ENCODE data around the gene ANKRD23. TPM values are rescaled to one million over a fixed set of nuclear protein-coding genes. Genes with fewer than 3 reads are reported as not detected.

The ANKRD23 gene
- total and polyA plus RNA-seq, 2 of the 13 experiments (the other 11 are each of a cell fraction or from before 2014, with no cell fraction given): 1.5 to 1.6 TPM

GRCh38 chr2:96857667-96858372, 14.0 kb upstream of the ANKRD23 start, which contains the start of gene ANKRD39 (continued):
- TF ChIP-seq, protein P1, sequence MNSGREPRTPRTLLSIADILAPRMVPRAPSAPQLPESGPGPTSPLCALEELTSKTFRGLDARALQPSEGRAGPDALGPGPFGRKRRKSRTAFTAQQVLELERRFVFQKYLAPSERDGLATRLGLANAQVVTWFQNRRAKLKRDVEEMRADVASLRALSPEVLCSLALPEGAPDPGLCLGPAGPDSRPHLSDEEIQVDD (CRISPR knock-in tag; IDR thresholded peaks at IDR 0.05; ENCODE audit: borderline replicate concordance): no peak
- TF ChIP-seq, protein P2, sequence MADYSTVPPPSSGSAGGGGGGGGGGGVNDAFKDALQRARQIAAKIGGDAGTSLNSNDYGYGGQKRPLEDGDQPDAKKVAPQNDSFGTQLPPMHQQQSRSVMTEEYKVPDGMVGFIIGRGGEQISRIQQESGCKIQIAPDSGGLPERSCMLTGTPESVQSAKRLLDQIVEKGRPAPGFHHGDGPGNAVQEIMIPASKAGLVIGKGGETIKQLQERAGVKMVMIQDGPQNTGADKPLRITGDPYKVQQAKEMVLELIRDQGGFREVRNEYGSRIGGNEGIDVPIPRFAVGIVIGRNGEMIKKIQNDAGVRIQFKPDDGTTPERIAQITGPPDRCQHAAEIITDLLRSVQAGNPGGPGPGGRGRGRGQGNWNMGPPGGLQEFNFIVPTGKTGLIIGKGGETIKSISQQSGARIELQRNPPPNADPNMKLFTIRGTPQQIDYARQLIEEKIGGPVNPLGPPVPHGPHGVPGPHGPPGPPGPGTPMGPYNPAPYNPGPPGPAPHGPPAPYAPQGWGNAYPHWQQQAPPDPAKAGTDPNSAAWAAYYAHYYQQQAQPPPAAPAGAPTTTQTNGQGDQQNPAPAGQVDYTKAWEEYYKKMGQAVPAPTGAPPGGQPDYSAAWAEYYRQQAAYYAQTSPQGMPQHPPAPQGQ (CRISPR knock-in tag; IDR thresholded peaks at IDR 0.05; ENCODE audit: borderline replicate concordance): no peak
- peak; percentile 49 for TF ChIP-seq RXRB (CRISPR knock-in tag; IDR thresholded peaks at IDR 0.05; ENCODE audit: borderline replicate concordance)
- peak; percentile 73 for TF ChIP-seq JUN (CRISPR knock-in tag; IDR thresholded peaks at IDR 0.05)
- TF ChIP-seq CEBPZ (IDR thresholded peaks at IDR 0.05; ENCODE audit: low read length): peak; percentile 52; the same call in 1 of the 2 replicates
- TF ChIP-seq RELA (CRISPR knock-in tag; IDR thresholded peaks at IDR 0.05): peak; percentile 91
- TF ChIP-seq HMGA1 (CRISPR knock-in tag; conservative IDR thresholded peaks at IDR 0.05): no peak
- peak; percentile 66; the same call in 1 of the 2 replicates for TF ChIP-seq ZBTB26 (CRISPR knock-in tag; IDR thresholded peaks at IDR 0.05; ENCODE audit: borderline replicate concordance)
- no peak for TF ChIP-seq MBD4 (IDR thresholded peaks at IDR 0.05; ENCODE audit: borderline replicate concordance, low read length)
- TF ChIP-seq ZBTB42 (CRISPR knock-in tag; IDR thresholded peaks at IDR 0.05): no peak; the same call in 1 of the 2 replicates
- TF ChIP-seq, protein P3, sequence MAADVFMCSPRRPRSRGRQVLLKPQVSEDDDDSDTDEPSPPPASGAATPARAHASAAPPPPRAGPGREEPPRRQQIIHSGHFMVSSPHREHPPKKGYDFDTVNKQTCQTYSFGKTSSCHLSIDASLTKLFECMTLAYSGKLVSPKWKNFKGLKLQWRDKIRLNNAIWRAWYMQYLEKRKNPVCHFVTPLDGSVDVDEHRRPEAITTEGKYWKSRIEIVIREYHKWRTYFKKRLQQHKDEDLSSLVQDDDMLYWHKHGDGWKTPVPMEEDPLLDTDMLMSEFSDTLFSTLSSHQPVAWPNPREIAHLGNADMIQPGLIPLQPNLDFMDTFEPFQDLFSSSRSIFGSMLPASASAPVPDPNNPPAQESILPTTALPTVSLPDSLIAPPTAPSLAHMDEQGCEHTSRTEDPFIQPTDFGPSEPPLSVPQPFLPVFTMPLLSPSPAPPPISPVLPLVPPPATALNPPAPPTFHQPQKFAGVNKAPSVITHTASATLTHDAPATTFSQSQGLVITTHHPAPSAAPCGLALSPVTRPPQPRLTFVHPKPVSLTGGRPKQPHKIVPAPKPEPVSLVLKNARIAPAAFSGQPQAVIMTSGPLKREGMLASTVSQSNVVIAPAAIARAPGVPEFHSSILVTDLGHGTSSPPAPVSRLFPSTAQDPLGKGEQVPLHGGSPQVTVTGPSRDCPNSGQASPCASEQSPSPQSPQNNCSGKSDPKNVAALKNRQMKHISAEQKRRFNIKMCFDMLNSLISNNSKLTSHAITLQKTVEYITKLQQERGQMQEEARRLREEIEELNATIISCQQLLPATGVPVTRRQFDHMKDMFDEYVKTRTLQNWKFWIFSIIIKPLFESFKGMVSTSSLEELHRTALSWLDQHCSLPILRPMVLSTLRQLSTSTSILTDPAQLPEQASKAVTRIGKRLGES (CRISPR knock-in tag; IDR thresholded peaks at IDR 0.05; ENCODE audit: borderline replicate concordance): no peak
- TF ChIP-seq ZNF343 (CRISPR knock-in tag; IDR thresholded peaks at IDR 0.05): peak; percentile 81; the same call in 1 of the 2 replicates
- peak; percentile 93; the same call in 1 of the 2 replicates for TF ChIP-seq GLI4 (CRISPR knock-in tag; IDR thresholded peaks at IDR 0.05; ENCODE audit: borderline replicate concordance)
- TF ChIP-seq MNT (IDR thresholded peaks at IDR 0.05): 0 out of 2 replicates have a peak, but pooled peaks have one; percentile 29
- TF ChIP-seq NFE2 (CRISPR knock-in tag; IDR thresholded peaks at IDR 0.05): no peak
- TF ChIP-seq ZNF33A (CRISPR knock-in tag; IDR thresholded peaks at IDR 0.05; ENCODE audit: borderline replicate concordance): no peak
- TF ChIP-seq ZNF557 (CRISPR knock-in tag; IDR thresholded peaks at IDR 0.05): no peak

All from HepG2 (cell line).